GM10266 (cell line): ENCODE measurements around the gene SLC15A1.

ENCODE experiments used
- DNase-seq: peaks from one replicate; pipeline ENCODE4 v3.0.0; 2012; ENCODE audit errors: extremely low spot score
- CTCF ChIP-seq: IDR thresholded peaks from 2 replicates; pipeline ENCODE4 v1.5.1; 2012; ENCODE audit warnings: mild to moderate bottlenecking, low read depth; ENCODE audit not compliant: control insufficient read depth, insufficient read depth; ENCODE audit errors: missing control alignments

SLC15A1 gene

GRCh38 chr13:98664047-98664446, 88.4 kb downstream of the SLC15A1 start:
- DNase-seq = no peak
- no peak for TF ChIP-seq CTCF

DNA sequence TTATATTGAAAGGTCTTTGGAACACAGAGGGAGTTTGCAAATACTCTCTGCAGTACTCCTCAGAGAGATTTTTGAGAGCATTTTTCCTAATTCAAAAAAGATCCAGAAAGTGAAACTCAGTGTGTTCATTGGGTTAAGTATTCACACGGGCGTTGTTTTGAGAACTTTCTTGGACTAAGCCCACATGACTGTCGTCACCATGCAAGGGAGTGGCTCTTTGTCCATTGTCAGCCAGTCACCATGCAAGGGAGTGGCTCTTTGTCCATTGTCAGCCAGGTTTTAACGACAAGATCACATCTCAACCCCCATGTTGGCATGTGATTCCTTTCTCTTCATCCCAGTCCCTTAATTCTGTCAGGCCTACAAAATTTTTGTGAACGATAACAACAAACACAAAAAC, 94.3 kb downstream of the SLC15A1 start:
- TF ChIP-seq CTCF = no peak
- DNase-seq = no peak

DNA sequence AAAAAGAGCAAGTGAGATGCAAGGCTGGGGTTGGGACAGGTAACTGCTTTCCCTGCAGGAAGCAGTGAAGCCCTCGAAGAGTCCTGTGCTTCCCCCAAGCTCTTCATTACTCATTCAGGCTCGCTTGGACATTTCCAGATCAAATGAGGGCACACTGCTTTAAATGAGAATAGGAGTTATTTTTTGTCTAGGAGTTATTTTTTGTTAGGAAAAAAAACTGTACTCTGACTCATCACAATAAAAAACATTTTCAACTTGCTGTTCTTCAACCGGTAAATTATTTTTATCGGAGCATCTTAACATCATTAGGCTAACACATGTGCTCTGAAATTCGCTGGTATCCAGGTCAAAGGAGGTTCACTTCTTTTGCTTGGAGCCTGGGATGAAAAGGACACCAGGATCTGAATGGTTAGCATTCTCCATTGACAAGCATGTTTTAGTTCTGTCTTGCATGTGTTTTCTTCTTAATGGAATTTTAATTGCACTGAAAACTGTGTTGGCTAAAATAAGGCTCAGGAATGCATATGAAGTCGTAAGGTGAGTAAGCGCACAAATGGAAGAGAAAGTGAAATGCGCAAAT, 94.9 kb downstream of the SLC15A1 start:
- TF ChIP-seq CTCF = no peak
- no peak for DNase-seq

GRCh38 chr13:98656223-98656622, 96.2 kb downstream of the SLC15A1 start:
- no peak for TF ChIP-seq CTCF

GRCh38 chr13:98653463-98653985, 98.9 kb downstream of the SLC15A1 start:
- TF ChIP-seq CTCF = peak; percentile 91
- peak; percentile 79 for DNase-seq

More at GRCh38 chr13:98656223-98656622, 96.2 kb downstream of the SLC15A1 start:
- DNase-seq = no peak

GRCh38 chr13:98652721-98653462, 99.6 kb downstream of the SLC15A1 start:
- DNase-seq = no peak
- TF ChIP-seq CTCF = no peak

DNA sequence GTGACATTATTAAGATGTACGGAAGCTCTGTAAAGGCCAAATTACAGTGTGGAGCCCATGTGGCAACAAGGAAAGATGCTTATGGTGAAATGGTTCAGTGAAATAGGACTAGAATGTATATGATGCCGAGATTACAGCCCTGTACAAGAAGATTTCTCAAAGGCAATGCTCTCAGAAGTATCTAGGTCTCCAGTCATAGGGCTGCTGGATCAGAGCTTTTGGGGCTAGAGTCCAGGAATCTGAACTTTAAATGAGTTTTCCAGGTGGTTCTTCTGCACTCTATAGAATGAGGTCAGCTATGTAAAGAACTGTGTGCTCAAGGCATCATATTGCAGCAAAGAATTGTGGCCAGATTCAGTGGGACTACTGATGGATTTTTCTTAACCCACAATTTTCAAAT, 100.2 kb downstream of the SLC15A1 start:
- DNase-seq = no peak
- no peak for TF ChIP-seq CTCF
